ENCODE results near the gene CTDNEP1. TPM values are rescaled to one million over a fixed set of nuclear protein-coding genes. Genes with fewer than 3 reads are reported as not detected.

CTDNEP1 gene
- polyA plus RNA-seq, 1 of the 3 experiments (the other 2 are of a cell fraction), result 111 TPM

- TF ChIP-seq SIN3A (IDR thresholded peaks at IDR 0.05; ENCODE audit: borderline replicate concordance, low read depth, low read length) (0 out of 2 replicates have a peak, but pooled peaks have one; percentile 79), EP300 (IDR thresholded peaks at IDR 0.05; ENCODE audit: borderline replicate concordance in 1 of 2, low read depth in 1 of 2, low read length in 1 of 2) (no peak), EZH2phosphoT487 (IDR thresholded peaks at IDR 0.05; ENCODE audit: borderline replicate concordance, low read depth) (no peak), FOXM1 (IDR thresholded peaks at IDR 0.05; ENCODE audit: low read depth) (peak; percentile 40; the same call in 1 of the 2 replicates), TEAD4 (IDR thresholded peaks at IDR 0.05; ENCODE audit: borderline replicate concordance, insufficient read depth) (no peak), NFIC (IDR thresholded peaks at IDR 0.05; ENCODE audit: borderline replicate concordance) (no peak), GATA2 (CRISPR knock-in tag; IDR thresholded peaks at IDR 0.05) (no peak), TAF1 (IDR thresholded peaks at IDR 0.05; ENCODE audit: borderline replicate concordance, low read depth, low read length) (no peak), GABPA (IDR thresholded peaks at IDR 0.05; ENCODE audit: low read depth) (no peak), USF2 (IDR thresholded peaks at IDR 0.05; ENCODE audit: borderline replicate concordance, low read depth, low read length) (no peak)
These were observed 44.8 kb upstream of the CTDNEP1 start (continued) for GRCh38 chr17:7296189-7296861.

GRCh38 chr17:7295230-7296180 is 44.0 kb upstream of the CTDNEP1 start:
- H3K27ac ChIP-seq (ENCODE audit: low read depth in 2 of 2, low read length in 1 of 2), result no peak overlapping the region
- H3K9ac ChIP-seq, result no peak overlapping the region
- no peaks in the 10 kb centered on the region for H4K20me1 ChIP-seq (ENCODE audit: insufficient read depth)
- DNase-seq, result peak; percentile 14
- H3K4me2 ChIP-seq, result peak overlapping the region; percentile 75
- no peaks in the 10 kb centered on the region for H3K36me3 ChIP-seq (replicated peaks in 1 of 2; ENCODE audit: control insufficient read depth in 1 of 2, insufficient read depth in 2 of 2, low read length in 1 of 2)
- H3K9me2 ChIP-seq, result no peaks in the 10 kb centered on the region
- 90% methylated on average over 41 of the region's 42 CpGs for WGBS (ENCODE audit: low lambda C conversion rate)
- H2AFZ ChIP-seq (ENCODE audit: low read depth), result 0 out of 2 replicates have a peak overlapping the region, but pooled peaks have one; percentile 45
- ChIA-PET POLR2A (interaction anchor here (1.0 to 1.3 kb wide), 2 partner anchors 14 to 61 kb away, joined by 3 to 5 read pairs; partner anchors contain the start of genes DVL2 and SLC2A4), CTCF (interaction anchor here (0.5 to 5.8 kb wide), 58 partner anchors 7 to 676 kb away, joined by 3 to 169 read pairs (median 6); partner anchors contain the start of genes ACADVL, ACAP1, CLDN7 and CTDNEP1)
- H3K4me1 ChIP-seq (ENCODE audit: control insufficient read depth in 1 of 2, insufficient read depth in 2 of 2, low read depth in 1 of 2, low read length in 1 of 2), result peaks cover 3 to 8% of the 10 kb centered on the region in 2 experiments; a peak in 1 of 4 replicates
- H3K27me3 ChIP-seq (ENCODE audit: insufficient read depth), result peaks cover 24% of the 10 kb centered on the region; the same call in 1 of the 2 replicates
- peak overlapping the region in 1 of 2 experiments; percentile 26; a peak in 2 of 4 replicates for H3K4me3 ChIP-seq (ENCODE audit: low read depth in 2 of 2, low read length in 1 of 2)
- TF ChIP-seq NRF1 (IDR thresholded peaks at IDR 0.05; ENCODE audit: low read depth, low read length) (no peak), SIN3A (IDR thresholded peaks at IDR 0.05; ENCODE audit: borderline replicate concordance, low read depth, low read length) (no peak), RCOR1 (IDR thresholded peaks at IDR 0.05; ENCODE audit: low read length) (no peak), RAD21 (IDR thresholded peaks at IDR 0.05; ENCODE audit: low read length) (no peak), EP300 (IDR thresholded peaks at IDR 0.05; ENCODE audit: borderline replicate concordance in 1 of 2, low read depth in 1 of 2, low read length in 1 of 2) (no peak), FOXM1 (IDR thresholded peaks at IDR 0.05; ENCODE audit: low read depth) (no peak), GABPA (IDR thresholded peaks at IDR 0.05; ENCODE audit: low read depth) (no peak), USF2 (IDR thresholded peaks at IDR 0.05; ENCODE audit: borderline replicate concordance, low read depth, low read length) (no peak), MEF2A (IDR thresholded peaks at IDR 0.05; ENCODE audit: borderline replicate concordance, low read depth) (no peak), RFX5 (IDR thresholded peaks at IDR 0.05; ENCODE audit: low read length) (no peak), RXRA (IDR thresholded peaks at IDR 0.05; ENCODE audit: borderline replicate concordance, low read depth) (no peak), CHD2 (IDR thresholded peaks at IDR 0.05; ENCODE audit: low read length, partially characterized antibody) (no peak)
- H3K9me3 ChIP-seq, result no peaks in the 10 kb centered on the region
- H3K79me2 ChIP-seq (ENCODE audit: insufficient read depth), result no peaks in the 10 kb centered on the region
- peaks cover 15% of the 10 kb centered on the region for H3F3A ChIP-seq (replicated peaks; ENCODE audit: insufficient read depth)
